Mucosa of rectum (tissue), 2 donors: ENCODE results near the gene TMEM109.

Experiments
- H3K27ac ChIP-seq, 2 donors: one replicate each; pipeline ENCODE4 v1.7.0; 2013; ENCODE audit warnings: inconsistent platforms in 2 of 2, low read depth in 2 of 2, low read length in 2 of 2
- H3K27me3 ChIP-seq, 2 donors: one replicate each; pipeline ENCODE4 v1.7.0; 2013; ENCODE audit warnings: low read length in 2 of 2; ENCODE audit not compliant: control insufficient read depth in 2 of 2, insufficient read depth in 2 of 2
- H3K36me3 ChIP-seq, 2 donors: one replicate each; pipeline ENCODE4 v1.7.0; 2013; ENCODE audit warnings: low read length in 2 of 2; ENCODE audit not compliant: control insufficient read depth in 2 of 2, insufficient read depth in 2 of 2
- H3K4me1 ChIP-seq, 2 donors: one replicate each; pipeline ENCODE4 v1.7.0; 2013; ENCODE audit warnings: low read length in 2 of 2, mild to moderate bottlenecking in 1 of 2; ENCODE audit not compliant: control insufficient read depth in 2 of 2, insufficient read depth in 2 of 2
- H3K4me3 ChIP-seq, 2 donors: one replicate each; pipeline ENCODE4 v1.7.0; 2013; ENCODE audit warnings: low read length in 2 of 2
- H3K9ac ChIP-seq, 2 donors: one replicate each; pipeline ENCODE4 v1.7.0; 2013; ENCODE audit warnings: low read length in 2 of 2, low read depth in 1 of 2, mild to moderate bottlenecking in 1 of 2
- H3K9me3 ChIP-seq, 2 donors: one replicate each; pipeline ENCODE4 v1.7.0; 2013; ENCODE audit warnings: low read length in 2 of 2; ENCODE audit not compliant: control insufficient read depth in 2 of 2
- donor health status: healthy.
- donor health status: Normal muscosa, but diverticular disease.

Gene TMEM109

DNA sequence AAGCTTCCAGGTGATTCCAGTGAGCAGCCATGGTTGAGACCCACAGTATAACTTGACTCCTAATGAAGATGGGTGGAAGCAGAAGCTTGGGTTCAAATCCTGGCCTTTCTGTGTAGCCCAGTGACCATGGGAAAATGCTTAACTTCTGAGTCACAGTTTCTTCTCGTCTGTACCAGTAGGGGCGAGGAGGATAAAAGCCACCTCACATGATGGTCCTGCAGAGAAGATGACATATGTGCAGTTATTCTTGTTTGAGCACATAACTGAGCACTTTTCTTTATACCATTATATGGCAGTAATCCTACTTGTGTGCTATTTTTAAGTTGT, 4.9 kb downstream of the TMEM109 start:
- H3K9ac ChIP-seq: no peak overlapping the region
- H3K4me1 ChIP-seq: peaks cover 17 to 21% of the 10 kb centered on the region in 2 donors
- no peak overlapping the region for H3K27ac ChIP-seq
- no peaks in the 10 kb centered on the region for H3K27me3 ChIP-seq
- peaks cover 20 to 35% of the 10 kb centered on the region in 2 donors for H3K36me3 ChIP-seq
- H3K4me3 ChIP-seq: no peak overlapping the region
- H3K9me3 ChIP-seq: no peaks in the 10 kb centered on the region

DNA sequence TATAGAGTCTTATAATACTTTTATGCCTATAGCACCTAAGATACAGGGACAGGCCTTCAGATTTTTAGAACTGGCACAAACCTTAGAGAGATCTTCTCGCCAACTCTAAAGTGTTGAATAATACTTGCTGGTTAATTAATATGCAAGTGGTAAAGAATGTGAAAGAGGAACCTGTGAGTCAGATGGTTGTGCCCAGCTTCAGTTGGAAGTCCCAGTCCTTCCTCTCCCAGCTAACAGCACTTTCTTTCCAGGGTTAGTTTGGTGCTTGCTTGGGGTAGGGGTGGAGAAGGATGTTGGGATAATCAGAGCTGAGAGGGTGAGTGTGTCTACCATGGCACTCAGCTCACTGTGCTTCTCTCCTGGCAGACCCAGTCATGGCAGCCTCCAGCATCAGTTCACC, 5.4 kb downstream of the TMEM109 start:
- no peaks in the 10 kb centered on the region for H3K27me3 ChIP-seq
- H3K9me3 ChIP-seq: no peaks in the 10 kb centered on the region
- H3K36me3 ChIP-seq: peaks cover 20 to 35% of the 10 kb centered on the region in 2 donors
- no peak overlapping the region for H3K27ac ChIP-seq
- peaks cover 20 to 24% of the 10 kb centered on the region in 2 donors for H3K4me1 ChIP-seq
- no peak overlapping the region for H3K4me3 ChIP-seq
- no peak overlapping the region for H3K9ac ChIP-seq

DNA sequence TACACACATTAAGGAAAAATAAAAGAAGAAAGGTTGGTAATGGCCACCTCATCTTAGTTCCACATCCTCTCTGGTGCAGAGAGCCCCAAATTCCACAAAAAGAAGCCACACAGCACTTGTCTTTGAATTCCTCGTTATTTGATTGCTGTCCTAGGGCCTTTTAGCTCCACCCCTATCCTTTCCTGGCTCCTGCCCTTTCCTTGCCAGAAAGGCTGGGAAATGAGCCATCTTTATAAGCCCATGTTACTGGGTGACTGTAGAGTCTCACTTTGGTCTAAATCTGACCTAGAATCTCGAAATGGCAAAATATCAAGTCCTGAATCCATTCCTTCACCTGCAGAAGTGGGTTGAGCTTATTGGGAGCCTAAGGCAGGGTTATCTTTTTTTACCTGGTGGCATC, 6.0 kb downstream of the TMEM109 start:
- Histone ChIP-seq H3K4me1 (peaks cover 19 to 26% of the 10 kb centered on the region in 2 donors), H3K9ac (no peak overlapping the region), H3K27ac (no peak overlapping the region), H3K36me3 (peaks cover 20 to 35% of the 10 kb centered on the region in 2 donors), H3K4me3 (no peak overlapping the region), H3K9me3 (no peaks in the 10 kb centered on the region), H3K27me3 (peaks cover 0 to 2% of the 10 kb centered on the region in 2 donors)

DNA sequence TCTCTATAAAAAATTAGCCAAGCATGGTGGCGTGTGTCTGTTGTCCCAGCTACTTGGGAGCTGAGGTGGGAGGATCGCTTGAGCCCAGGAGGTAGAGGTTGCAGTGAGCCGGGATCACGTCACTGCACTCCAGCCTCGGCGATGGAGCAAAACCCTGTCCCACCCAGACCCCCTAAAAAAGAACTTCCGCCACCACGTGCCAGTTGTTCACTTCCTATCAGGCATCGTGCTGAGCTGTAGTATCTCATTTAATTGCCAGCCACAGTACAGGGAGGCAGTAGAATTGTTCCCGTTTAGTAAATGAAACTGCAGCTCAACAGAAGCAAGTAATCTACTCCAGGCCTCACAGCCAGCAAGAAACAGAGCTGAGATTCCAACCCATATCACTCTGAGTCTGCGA, 7.3 kb downstream of the TMEM109 start:
- Histone ChIP-seq H3K36me3 (peaks cover 20 to 35% of the 10 kb centered on the region in 2 donors), H3K27me3 (peaks cover 0 to 4% of the 10 kb centered on the region in 2 donors), H3K9me3 (no peaks in the 10 kb centered on the region), H3K9ac (no peak overlapping the region), H3K4me1 (peaks cover 12 to 17% of the 10 kb centered on the region in 2 donors), H3K4me3 (no peak overlapping the region), H3K27ac (no peak overlapping the region)

DNA sequence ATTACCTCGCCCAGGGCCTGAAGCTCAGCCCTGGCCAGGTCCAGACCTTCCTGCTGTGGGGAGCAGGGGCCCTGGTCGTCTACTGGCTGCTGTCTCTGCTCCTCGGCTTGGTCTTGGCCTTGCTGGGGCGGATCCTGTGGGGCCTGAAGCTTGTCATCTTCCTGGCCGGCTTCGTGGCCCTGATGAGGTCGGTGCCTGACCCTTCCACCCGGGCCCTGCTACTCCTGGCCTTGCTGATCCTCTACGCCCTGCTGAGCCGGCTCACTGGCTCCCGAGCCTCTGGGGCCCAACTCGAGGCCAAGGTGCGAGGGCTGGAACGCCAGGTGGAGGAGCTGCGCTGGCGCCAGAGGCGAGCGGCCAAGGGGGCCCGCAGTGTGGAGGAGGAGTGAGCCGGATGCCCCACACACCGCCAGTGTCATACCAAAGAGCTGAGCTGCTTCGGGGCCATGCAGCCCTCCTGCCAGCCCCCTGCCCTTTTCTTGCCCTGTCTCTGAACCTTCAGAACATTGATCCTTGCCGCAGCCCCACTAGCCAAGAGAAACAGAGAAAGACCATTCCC, 7.9 kb downstream of the TMEM109 start:
- no peaks in the 10 kb centered on the region for H3K9me3 ChIP-seq
- no peak overlapping the region for H3K9ac ChIP-seq
- peaks cover 0 to 4% of the 10 kb centered on the region in 2 donors for H3K27me3 ChIP-seq
- H3K36me3 ChIP-seq: peaks cover 20 to 35% of the 10 kb centered on the region in 2 donors
- no peak overlapping the region for H3K4me3 ChIP-seq
- peaks cover 12% of the 10 kb centered on the region in 2 donors for H3K4me1 ChIP-seq
- H3K27ac ChIP-seq: no peak overlapping the region

DNA sequence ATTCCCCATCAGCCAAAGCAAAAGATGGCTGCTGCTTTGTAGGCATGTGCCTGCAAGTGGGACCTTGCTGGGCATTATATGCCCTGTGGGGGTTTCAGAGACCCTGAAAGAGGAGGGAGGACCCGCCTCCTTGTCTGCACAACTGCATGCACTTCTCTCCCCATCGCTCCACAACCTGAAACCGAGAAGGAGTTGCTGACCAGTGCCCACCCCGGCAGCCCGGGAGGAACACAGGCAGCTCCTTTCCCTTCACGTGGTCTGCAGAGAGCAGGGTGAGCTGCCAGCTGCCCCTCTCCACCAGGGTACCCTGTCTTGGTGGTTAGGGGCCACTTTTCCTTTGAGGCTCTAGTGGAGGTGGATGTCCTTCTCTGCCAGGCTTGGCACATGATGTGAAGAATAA, 8.9 kb downstream of the TMEM109 start:
- Histone ChIP-seq H3K9ac (no peak overlapping the region), H3K4me1 (peaks cover 12% of the 10 kb centered on the region in 2 donors), H3K4me3 (no peak overlapping the region), H3K27ac (no peak overlapping the region), H3K9me3 (no peaks in the 10 kb centered on the region), H3K36me3 (peaks cover 20 to 33% of the 10 kb centered on the region in 2 donors), H3K27me3 (peaks cover 0 to 4% of the 10 kb centered on the region in 2 donors)

DNA sequence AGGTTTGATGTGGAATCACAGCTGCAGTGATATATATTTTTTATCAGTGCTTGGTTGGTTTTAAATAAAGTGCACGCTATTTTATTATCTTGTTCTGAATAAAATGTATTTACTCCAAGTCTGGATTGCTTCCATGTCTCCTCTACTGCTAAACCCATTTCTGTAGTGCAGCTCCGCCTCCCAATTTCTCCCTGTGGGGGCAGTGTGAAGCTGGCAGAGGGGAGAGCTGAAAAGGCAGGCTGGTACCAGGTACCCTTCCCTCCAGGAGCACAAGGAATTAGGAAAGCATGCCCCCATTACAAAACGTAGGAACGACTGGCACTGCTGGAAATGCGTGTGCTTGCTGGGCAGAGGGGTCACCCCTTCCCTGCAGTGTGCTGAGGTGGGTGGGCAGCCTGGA, 9.4 kb downstream of the TMEM109 start:
- peaks cover 20 to 31% of the 10 kb centered on the region in 2 donors for H3K36me3 ChIP-seq
- peaks cover 12% of the 10 kb centered on the region in 2 donors for H3K4me1 ChIP-seq
- H3K27ac ChIP-seq: no peak overlapping the region
- H3K9ac ChIP-seq: no peak overlapping the region
- H3K9me3 ChIP-seq: no peaks in the 10 kb centered on the region
- peaks cover 0 to 4% of the 10 kb centered on the region in 2 donors for H3K27me3 ChIP-seq
- no peak overlapping the region for H3K4me3 ChIP-seq

DNA sequence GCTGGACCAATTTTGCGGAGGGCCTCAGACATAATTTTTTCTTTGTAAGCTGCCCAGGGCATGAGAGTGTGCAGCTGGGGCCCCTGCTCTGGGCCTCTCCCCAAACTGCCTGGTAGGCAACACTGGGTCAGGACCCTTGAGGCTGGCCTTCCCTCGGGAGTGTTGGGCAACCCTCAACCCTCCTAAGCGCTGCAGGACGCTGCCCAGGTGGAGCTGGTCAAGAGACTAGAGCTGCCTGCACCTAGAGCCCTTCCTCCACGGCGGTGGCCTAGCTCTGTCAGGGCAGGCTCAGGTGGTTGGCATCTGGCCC, 9.8 kb downstream of the TMEM109 start:
- Histone ChIP-seq H3K36me3 (peaks cover 20 to 31% of the 10 kb centered on the region in 2 donors), H3K27ac (no peak overlapping the region), H3K4me3 (peak overlapping the region; percentile 51 to 62)

DNA sequence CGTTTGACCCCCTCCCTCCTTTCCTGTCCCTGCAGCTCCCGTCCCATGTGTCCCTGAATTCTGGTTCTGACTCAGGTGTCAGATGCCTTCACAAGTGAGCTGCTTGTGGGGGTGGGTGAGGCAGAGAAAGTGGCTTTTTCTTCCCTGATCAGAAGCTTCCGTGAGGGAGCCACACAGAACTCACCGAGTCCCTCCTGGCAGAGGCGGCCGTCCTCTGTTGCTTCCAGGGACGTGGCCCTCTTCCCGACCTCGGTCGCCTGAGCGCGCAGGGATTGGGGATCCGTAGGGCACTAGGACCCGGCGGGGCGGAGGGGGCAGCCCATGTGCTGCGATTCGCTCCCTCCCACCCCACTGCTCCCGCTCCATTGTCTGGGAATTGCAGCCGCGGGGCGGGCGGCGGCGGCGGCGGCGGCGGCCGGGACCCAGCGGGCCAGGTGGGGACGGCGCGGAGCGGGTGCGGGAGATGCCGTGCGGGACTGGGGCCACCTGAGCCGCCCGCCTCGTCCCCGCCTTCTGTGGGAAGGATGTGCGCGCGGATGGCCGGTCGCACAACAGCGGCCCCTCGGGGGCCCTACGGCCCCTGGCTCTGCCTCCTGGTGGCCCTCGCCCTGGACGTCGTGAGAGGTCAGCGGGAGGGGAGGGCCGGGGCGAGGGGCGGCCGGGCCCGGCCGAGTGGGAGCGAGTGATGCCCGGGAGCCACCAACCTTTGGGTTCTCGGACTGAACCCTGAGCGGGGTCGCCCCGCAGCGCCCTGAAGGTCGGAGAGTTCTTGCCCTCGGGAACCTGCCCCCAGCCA, 10.3 kb downstream of the TMEM109 start, which contains the start of gene TMEM132A:
Gene TMEM132A (plus strand): TSS at position 351 of the 796 bp plus-strand sequence. CDS start 174 bp downstream, at position 525.
- Histone ChIP-seq H3K27ac (no peak within 1 kb of the TSS), H3K9me3 (no peaks in the 10 kb centered on the region), H3K4me1 (peaks cover 12% of the 10 kb centered on the region in 2 donors), H3K4me3 (peak within 1 kb of the TSS; percentile 51 to 62), H3K9ac (peak within 1 kb of the TSS; percentile 17 to 41), H3K36me3 (peaks cover 20 to 31% of the 10 kb centered on the region in 2 donors), H3K27me3 (peaks cover 0 to 4% of the 10 kb centered on the region in 2 donors)

More for the DNA sequence above, 9.8 kb downstream of the TMEM109 start:
- peaks cover 0 to 4% of the 10 kb centered on the region in 2 donors for H3K27me3 ChIP-seq
- H3K9me3 ChIP-seq: no peaks in the 10 kb centered on the region
- H3K4me1 ChIP-seq: peaks cover 12% of the 10 kb centered on the region in 2 donors
- no peak overlapping the region for H3K9ac ChIP-seq
